Measurements from ENCODE around the gene USH2A. TPM values are rescaled to one million over a fixed set of nuclear protein-coding genes. Genes with fewer than 3 reads are reported as not detected.

USH2A gene
- total RNA-seq, 2 experiments from 2014 or later: not detected

DNA sequence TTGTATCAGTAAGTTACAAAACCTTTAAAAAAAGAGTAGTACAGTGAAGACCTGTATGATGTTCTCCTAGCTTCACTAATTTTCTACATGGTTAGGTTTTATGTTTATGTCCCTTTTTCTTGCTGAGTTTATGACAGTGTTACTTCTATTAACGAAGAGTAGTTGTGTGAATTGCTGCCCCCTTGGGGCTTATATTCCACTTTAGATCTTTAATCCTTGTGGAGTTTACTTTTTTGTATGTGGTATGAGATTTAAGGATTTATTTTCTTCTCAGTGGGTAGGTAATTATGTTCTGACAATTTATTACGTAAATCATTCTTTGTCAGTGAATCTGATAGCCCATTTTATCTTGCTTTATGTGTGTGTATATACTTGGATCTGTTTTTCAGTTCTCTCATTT, 841.4 kb downstream of the USH2A start:
- ChIA-PET CTCF (no interaction called here), POLR2A (no interaction called here)
- Mint-ChIP-seq H3K9me3 (peaks cover 7% of the 10 kb centered on the region), H3K4me3 (no peak overlapping the region), H3K27ac (no peak overlapping the region), H3K36me3 (ENCODE audit: low read depth) (peaks cover 4% of the 10 kb centered on the region), H3K4me1 (ENCODE audit: low read depth) (no peaks in the 10 kb centered on the region), H3K27me3 (no peaks in the 10 kb centered on the region)
- intact Hi-C loops (cut with micrococcal nuclease): no loop called here
- TF ChIP-seq, protein P1, sequence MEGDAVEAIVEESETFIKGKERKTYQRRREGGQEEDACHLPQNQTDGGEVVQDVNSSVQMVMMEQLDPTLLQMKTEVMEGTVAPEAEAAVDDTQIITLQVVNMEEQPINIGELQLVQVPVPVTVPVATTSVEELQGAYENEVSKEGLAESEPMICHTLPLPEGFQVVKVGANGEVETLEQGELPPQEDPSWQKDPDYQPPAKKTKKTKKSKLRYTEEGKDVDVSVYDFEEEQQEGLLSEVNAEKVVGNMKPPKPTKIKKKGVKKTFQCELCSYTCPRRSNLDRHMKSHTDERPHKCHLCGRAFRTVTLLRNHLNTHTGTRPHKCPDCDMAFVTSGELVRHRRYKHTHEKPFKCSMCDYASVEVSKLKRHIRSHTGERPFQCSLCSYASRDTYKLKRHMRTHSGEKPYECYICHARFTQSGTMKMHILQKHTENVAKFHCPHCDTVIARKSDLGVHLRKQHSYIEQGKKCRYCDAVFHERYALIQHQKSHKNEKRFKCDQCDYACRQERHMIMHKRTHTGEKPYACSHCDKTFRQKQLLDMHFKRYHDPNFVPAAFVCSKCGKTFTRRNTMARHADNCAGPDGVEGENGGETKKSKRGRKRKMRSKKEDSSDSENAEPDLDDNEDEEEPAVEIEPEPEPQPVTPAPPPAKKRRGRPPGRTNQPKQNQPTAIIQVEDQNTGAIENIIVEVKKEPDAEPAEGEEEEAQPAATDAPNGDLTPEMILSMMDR (IDR thresholded peaks at IDR 0.05): no peak
- DNase-seq (no peak), ATAC-seq (no peak)
